GM18517 (cell line): Measurements from ENCODE around the gene SCN7A.
"Not testable (repeated sequence)": the region's sequence is repeated elsewhere in the genome, so short reads cannot be mapped to it uniquely, and the experiment has no call there.

Experiments used
- ATAC-seq: cut with Tn5 transposase; IDR thresholded peaks from one replicate; pipeline ENCODE4 v1.9.1; 2021; ENCODE audit warnings: mild to moderate bottlenecking, moderate library complexity; ENCODE audit not compliant: unreplicated experiment

Gene SCN7A

DNA sequence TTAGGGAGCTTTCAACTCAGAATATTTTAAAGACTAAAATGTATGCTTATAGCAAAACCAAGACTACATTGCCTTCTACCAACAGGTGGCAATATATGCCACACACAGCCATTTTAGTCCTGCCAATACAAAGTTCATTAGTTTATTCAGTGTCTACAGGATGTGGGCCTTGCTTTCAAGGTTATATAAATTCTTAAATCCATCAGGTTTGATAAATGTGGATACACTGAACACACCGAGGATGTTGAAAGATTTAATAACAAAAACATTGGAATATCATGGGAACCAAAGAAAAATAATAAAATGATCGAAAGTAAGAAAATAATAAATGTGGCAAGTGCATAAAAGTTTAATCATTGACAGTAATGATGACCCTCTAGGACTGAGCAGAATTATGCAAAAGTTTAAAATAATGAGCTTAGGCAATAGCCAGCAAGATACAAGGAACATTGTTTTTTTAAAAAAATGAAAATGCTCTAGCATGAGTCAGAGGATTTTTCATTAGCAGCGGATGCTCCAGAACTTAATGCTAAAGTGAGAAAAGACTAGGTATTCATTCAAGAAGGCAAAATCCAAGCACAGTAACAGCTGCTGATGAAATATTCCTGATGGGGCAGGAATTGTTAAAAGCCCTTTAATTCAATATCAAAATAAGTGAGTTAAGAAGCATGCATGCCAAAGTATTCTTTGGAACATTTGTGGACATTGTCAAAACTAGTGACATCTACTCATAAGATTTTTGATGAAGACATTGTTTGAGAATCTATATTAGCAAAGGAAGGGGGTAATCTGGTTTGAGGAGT lies 132.5 kb downstream of the SCN7A start:
- ATAC-seq, result peak; percentile 60

GRCh38 chr2:166360906-166361305 lies 133.1 kb downstream of the SCN7A start:
- peak; percentile 13 for ATAC-seq

DNA sequence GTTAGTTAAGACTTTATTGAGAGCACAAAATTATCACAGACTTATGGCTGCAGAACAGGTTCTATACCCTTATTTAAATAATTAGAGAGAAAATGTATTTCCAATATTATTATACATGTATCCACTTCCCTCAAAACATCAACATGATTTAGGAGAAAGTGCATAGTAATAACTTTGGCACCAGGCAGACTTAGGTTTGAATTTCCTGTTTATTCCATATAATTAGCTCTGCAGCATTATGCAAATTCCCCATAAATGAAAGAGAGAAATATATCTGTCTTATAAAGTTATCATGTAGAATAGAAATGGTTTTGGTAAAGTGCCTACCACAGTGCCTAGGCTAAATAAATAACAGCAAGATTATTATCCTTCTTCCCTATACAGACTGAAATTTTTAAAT lies 133.6 kb downstream of the SCN7A start:
- no peak for ATAC-seq

DNA sequence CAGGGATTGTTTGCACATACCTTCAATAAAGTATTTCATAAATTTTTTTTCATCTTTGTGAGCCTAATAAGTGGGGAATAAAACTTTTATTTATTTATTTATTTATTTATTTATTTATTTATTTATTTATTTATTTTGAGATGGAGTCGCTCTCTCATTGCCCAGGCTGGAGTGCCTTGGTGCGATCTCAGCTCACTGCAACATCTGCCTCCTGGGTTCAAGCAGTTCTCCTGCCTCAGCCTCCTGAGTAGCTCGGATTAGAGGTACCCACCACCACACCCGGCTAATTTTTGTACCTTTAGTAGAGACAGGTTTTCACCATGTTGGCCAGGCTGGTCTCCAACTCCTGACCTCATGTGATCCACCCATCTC lies 136.1 kb downstream of the SCN7A start:
- not testable (repeated sequence) for ATAC-seq

DNA sequence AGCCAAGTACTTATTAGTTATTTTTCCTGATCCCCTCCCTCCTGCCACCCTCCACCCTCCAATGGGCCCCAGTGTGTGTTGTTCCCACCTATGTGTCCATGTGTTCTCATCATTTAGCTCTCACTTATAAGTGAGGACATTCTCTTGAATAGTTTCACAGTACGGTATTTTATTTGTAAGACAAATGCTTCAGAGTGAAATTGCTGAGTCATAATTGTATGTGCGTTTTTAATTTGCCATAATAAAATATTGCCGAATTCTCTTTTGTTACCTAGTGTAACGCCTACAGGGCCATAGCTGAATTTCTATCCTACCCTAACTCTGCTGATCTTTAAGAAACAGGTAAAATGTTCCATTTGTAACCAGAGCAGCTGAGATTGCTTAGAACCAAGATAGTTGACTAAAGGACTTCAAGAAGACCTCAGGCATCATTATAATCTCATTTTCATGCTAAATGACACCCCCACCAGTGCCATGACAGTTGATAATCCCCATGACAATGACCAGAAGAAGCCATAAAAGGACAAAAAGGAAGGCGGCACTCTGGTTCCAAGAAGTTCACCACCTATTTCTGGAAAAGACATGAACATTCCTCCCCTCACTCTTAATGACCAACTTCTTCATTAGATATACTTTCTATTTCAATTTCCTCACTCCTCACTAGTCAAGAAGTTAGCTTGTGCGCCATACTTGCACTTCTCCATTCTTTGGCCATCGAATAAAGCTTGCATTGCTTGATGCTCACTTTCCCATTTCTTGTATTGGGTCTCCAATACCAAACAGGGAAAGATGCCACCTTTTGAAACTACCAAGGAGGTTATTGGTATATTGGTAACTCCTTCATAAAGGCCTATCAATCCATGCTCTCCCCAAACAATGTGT lies 136.7 kb downstream of the SCN7A start:
- no peak for ATAC-seq
